SK-N-MC (cell line): ENCODE measurements around the gene SUN1.

Experiments used
- EZH2 ChIP-seq: fragments of 200-600 bp; sonication (generic); IDR thresholded peaks from one replicate; pipeline ENCODE4 v1.6.1; 2017; ENCODE audit warnings: antibody characterized with exemption
- FOXP2 ChIP-seq: optimal IDR thresholded peaks from 2 replicates; pipeline ENCODE3; 2011; ENCODE audit warnings: mild to moderate bottlenecking, moderate library complexity; ENCODE audit not compliant: insufficient read depth; ENCODE audit errors: extremely low read length, control extremely low read depth
- POLR2AphosphoS5 ChIP-seq: IDR thresholded peaks from 2 replicates; pipeline ENCODE4 v1.6.1; 2012; ENCODE audit warnings: mild to moderate bottlenecking, low read depth, low read length, borderline replicate concordance

DNA sequence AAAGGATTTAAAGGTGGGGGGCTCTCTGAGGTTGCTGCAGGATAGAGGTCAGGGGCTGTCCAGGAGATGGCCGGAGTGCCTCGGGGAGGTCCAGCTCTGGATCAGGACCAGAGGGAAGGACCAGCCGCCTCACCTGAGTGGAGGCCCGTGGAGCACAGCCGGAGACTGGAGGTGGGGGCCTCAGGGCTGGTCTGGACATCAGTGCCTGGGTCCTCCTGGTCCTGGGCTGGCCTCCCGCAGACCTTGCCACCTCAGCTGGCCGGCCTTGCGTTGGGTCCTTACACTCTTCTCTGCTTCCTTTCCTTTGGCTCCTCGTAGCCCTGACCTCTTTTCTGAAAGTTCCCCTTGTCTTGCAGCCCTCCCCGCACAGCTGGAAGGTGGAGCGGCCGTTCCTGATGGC, 2.0 kb downstream of the SUN1 start:
- TF ChIP-seq POLR2AphosphoS5 (no peak), EZH2 (no peak), FOXP2 (no peak)
